GM18505 (cell line): ENCODE results near the gene PDGFC.

ENCODE experiments used
- ATAC-seq: cut with Tn5 transposase; IDR thresholded peaks from one replicate; pipeline ENCODE4 v1.9.1; 2021; ENCODE audit not compliant: unreplicated experiment
- POLR2A ChIP-seq: IDR thresholded peaks from 4 replicates; pipeline ENCODE4 v1.6.1; 2011; ENCODE audit warnings: borderline replicate concordance; ENCODE audit not compliant: insufficient read depth, insufficient read length; ENCODE audit errors: extremely low read depth

PDGFC gene

DNA sequence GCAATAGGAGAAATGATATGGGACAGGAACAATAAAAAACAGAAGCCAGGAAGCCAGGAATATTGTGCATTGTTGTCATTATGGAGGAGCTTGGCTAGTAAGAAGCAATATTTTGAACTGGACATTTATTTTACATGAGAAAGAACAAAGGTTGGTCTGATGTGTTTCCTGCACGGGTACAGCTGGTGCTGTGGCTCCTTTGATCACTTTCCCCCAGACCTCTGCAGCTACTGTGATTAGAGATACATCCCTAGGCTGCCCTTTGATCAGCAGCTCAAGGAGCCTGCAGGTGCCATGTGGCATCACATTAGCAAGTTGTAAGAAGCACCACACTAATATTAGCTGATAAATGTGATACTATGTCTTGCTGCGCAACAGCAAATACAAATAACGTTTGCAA is 2.5 kb downstream of the PDGFC start:
- ATAC-seq: no peak
- TF ChIP-seq POLR2A: no peak

DNA sequence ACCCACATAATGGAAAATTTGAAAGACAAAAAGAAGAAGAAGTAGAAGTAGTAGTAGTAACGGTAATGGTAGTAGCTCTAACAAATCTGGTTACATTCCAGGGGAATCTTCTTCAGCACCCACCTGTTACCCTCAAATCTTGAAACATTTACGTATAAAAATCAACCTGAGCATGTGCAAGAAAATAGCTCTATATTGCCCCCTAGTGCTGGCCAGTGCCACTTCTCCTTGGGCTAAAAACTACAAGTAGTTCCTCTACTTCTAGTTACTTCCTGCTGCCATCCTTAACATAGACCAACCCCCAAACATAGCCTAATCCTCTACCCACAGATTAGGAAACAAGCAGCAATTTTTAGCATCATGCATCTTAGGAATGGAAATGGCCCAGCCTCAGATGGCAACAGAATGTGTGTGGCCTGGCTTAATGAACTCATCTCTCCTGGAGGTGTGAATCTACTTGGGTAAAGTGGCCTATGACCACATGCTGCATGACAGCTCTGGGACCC is 3.1 kb downstream of the PDGFC start:
- ATAC-seq: peak; percentile 77
- no peak for TF ChIP-seq POLR2A

DNA sequence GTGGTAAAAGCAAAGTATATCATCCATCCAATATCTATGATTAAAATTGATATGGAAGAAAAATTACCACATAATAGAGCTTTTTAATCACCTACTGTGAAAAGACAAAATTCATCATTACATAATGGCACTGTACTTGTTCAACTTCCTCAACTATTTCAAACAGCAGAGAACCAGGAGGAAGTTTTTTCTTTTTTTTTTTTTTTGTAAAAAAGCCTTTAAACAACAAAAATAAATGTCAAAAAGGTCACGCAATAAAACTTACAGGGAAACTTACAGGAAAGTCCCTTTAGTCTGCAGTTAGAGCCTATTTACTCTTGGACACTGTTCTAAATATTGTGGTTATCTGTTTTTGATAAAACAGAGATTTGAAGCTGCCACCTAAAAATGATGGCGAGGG is 4.8 kb downstream of the PDGFC start:
- ATAC-seq: no peak
- no peak for TF ChIP-seq POLR2A

DNA sequence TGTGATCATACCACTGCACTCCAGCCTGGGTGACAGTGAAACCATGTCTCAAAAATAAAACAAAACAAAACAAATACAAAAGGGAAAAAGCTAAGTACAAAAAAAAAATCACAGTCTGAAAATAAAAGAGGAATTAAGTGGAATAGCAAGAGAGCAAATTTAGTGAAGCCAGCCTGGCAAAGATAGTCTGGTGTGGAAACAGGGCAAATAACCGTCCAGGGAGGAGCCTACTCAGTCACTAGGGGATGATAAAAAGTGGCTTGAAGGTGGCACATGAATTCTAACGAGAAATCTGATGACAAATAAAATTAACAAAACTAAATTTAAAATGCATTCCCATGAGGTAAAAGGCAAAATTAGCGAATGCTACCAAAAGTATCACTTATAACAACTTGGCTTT is 8.2 kb downstream of the PDGFC start:
- ATAC-seq: no peak
- no peak for TF ChIP-seq POLR2A

DNA sequence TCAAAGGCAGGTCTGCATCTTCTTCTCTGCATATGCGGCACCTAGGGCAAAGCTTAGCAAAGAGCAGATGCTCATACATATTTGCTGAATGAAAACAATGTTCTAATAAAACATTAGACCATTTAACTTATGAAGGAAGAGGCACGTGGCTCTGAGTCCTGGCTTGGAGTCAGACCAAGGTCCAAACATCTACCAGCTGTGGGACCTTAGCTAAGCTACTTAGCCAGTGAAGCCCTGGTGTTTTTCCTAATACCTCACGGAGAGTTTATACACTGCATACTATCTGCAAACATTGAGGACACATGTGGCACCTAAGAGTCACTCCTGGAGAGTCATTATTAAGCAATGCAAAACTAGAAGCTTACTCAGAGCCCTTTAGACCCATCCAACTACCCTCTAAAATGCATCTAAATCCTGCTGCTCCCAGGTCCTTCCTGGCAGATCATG is 9.0 kb downstream of the PDGFC start:
- TF ChIP-seq POLR2A: no peak
- ATAC-seq: no peak

DNA sequence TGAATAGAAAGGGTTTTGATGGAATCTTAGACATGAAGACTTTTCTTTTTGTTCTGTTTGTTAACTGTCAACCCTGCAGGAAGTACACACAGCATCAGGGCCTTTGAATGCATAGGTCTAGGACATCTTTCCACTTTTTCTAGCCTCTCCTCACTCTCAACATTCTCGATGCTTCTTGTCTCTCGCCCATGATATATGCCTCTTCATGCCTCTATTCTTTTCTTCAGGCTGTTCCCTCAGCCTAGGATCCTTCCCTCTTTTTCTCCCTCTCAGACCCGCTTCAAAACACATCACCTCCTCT is 9.6 kb downstream of the PDGFC start:
- no peak for TF ChIP-seq POLR2A
- no peak for ATAC-seq

DNA sequence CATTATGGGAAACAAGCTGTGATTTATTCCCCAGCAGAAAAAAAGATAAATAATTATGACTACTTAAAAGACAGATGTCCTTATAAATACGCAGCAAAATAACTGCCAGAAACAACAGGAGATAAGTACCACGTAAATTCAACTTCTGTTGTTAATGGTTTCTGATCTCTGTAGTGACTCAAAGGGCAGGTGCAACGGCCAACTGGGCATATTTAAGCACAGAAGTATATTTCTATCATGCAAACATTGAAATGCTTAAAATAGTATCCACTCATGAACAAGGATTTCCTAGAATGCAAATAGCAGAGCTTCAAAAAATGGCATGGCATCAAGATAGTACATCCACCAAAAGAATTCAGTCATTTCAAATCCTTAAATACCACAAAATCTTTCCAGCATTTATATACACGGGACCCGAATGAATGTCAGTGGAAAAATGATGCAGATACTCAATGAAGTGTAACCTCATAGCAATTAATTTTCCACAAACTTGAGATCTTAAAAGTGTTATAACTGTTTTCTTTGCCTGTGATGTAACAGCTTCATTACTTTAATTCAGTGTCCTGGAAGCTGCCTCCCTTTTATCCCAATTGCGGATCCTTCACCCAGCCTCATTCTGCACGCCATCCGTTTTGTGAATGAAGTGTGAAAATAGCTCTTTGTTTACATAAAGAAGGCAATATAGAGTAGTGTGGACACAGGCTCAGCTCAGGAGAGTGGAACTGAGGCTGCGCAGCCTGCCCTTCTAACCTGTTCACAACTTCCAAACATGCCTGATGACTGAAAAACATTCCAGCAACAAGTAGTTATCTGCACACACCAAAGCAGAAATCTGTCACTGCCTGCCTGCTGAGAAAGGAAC is 10.2 kb downstream of the PDGFC start:
- no peak for ATAC-seq
- no peak for TF ChIP-seq POLR2A

DNA sequence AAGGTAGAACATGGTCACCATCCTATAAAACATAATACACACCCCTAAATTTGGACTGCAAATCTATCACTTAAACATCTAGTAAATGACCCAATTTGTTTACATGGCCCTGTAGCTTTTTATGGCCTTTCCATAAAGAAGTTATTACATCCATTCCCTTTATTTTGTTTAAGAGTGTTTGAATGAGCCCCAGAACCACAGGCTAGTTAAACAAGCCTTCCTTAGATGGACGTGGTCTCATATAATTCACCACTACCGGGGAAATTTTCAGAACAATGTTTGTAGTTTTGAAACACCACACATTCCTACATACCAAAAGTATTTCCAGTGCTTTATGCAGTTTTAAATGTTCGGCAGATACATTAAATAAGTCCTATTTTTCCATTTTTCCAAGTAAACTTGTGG is 12.3 kb downstream of the PDGFC start:
- TF ChIP-seq POLR2A: no peak
- ATAC-seq: no peak

DNA sequence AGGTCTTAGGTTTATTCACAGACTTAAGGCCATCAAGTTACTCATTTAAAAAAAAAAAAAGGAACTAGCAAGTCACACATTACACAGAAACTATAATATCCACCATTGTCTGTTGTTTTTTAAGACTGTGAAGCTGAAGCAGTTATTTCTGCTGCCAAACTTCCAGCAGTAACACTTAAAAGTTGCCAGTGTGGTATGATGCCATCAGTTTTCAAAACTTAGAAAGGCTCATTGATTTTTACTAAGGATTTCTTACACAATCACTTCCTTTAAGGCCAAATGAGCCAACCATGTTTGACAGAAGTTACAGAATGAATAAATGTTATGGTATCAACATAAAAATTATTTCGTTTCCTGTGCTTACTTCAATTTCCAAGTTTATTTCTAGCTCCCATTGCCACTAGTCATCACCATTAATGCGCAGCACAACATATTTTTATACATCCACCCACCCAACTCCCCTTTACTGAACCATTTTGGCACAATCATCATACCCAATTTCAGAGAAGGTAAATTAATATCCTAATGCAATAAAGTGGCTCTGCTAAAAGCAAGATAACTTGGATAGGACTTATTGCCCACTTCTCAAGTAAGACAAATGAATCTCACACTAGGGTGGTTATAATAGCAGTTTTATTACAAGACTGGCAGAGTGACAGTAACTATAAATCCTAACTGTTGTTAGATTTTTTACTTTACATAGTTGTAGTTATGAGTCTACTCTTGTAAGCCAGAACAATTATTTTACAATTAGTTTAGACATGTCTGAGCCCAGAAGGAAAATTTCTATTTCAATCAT is 13.1 kb downstream of the PDGFC start:
- TF ChIP-seq POLR2A: no peak
- ATAC-seq: no peak

DNA sequence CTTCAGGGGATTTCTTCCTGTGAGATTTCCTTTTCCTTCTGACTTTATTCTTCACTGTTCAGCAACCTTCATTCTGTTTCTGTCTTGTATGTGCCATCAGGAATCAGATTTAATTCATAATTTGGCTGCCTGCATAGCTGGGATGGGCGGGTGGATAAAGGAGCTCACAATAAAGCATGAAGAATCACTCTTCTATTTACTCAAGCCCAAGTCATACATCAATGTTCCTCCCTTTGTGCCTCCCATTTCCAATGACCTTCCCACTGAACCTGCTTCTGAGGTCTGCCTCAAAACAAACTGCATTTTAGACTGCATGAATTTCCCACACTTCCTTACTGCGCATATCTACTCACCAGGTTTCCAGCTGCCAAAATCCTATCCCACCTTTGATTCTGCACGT is 14.0 kb downstream of the PDGFC start:
- TF ChIP-seq POLR2A: no peak
- ATAC-seq: no peak

DNA sequence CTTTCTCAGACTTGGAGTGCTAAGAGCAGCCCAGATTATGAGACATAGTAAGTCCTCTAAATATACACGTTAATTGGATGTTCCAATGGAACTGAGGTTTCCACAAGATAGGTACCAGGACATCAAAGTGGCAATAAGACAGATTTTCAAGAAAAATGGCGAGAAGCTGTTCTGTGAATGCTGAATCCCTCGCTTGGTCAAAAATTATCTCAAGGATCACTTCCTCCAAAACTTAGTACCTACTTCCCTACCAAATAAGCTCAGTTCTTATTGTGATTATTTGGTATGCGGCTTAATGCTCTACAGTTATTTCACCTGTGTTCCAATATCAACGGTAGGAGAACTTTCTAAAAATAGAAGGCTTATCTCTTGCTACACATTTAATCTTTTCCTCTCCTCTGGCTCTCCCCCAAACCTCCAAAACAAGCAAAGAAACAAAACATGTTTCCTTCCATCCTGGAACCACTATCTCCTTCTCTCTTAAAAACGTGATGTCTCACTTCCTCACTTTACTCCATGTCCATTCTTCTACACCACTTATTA is 14.7 kb downstream of the PDGFC start:
- TF ChIP-seq POLR2A: no peak
- ATAC-seq: no peak

DNA sequence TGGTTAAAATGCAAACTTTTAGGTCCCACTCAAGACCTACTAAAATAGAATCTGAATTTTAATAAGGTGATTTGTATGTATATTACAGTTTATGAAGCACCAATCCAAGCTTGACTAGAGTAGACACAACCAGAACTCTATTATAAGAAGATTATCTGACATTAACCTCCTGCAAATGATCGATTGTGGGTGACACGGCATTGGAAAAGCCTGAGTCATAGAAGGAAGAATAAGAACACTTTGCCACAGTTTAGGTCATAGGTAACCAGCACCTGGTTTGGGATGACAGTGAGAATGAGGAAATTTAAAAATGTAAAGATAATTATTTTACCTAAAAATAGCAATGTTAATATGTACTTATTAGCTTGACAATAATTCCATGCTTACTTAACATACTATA is 15.2 kb downstream of the PDGFC start:
- ATAC-seq: no peak
- TF ChIP-seq POLR2A: no peak

DNA sequence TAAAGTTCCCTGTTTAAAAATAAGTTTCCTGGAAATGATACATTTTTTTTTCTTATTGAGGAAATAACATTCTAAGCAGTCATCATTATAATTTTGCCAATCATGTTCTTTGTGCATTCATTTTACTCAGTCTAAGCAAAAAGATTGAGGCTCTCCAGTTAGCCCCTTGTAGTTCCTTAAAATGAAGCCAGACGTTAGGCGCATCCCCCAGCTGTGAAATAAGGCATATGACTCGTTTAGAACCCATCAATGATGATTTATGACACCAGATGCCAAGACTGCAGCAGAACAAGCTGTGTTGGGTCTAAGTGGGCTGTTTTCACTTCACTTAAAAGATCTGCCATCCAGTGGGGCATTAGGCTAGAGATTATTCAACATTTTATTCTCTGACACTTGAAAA is 17.0 kb downstream of the PDGFC start:
- TF ChIP-seq POLR2A: no peak
- no peak for ATAC-seq

DNA sequence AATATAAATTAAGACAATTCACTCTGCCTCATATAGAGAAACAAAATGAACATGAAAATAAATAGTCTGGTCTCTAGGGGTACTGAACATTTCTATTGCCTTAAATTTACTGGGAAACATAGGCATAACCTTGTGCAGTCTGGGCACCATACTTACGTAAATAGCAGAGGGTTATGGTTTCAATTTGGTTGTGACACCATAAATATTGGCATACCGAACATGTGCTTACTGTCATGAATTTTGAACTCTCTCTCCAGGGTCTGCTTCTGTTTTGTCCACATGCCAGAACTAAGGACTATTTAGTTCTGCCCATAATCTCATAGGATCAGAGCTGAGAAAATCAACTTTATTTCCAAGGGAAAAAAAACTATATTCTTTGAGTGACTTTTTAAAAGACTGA is 17.6 kb downstream of the PDGFC start:
- TF ChIP-seq POLR2A: no peak
- no peak for ATAC-seq
